Measurements from ENCODE around the gene C19orf25.

The C19orf25 gene

GRCh38 chr19:1457031-1457739 is 21.8 kb downstream of the C19orf25 start:
- TF ChIP-seq, protein P1, sequence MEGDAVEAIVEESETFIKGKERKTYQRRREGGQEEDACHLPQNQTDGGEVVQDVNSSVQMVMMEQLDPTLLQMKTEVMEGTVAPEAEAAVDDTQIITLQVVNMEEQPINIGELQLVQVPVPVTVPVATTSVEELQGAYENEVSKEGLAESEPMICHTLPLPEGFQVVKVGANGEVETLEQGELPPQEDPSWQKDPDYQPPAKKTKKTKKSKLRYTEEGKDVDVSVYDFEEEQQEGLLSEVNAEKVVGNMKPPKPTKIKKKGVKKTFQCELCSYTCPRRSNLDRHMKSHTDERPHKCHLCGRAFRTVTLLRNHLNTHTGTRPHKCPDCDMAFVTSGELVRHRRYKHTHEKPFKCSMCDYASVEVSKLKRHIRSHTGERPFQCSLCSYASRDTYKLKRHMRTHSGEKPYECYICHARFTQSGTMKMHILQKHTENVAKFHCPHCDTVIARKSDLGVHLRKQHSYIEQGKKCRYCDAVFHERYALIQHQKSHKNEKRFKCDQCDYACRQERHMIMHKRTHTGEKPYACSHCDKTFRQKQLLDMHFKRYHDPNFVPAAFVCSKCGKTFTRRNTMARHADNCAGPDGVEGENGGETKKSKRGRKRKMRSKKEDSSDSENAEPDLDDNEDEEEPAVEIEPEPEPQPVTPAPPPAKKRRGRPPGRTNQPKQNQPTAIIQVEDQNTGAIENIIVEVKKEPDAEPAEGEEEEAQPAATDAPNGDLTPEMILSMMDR (IDR thresholded peaks at IDR 0.05; ENCODE audit: control insufficient read depth, extremely low read depth, insufficient read depth) = no peak
- no peak for DNase-seq (ENCODE audit: low read depth)
- no peak overlapping the region for H3K4me3 ChIP-seq (ENCODE audit: low read depth, low read length)

GRCh38 chr19:1456121-1456900 is 22.7 kb downstream of the C19orf25 start:
- TF ChIP-seq, protein P1 (IDR thresholded peaks at IDR 0.05; ENCODE audit: control insufficient read depth, extremely low read depth, insufficient read depth) = no peak
- DNase-seq (ENCODE audit: low read depth) = no peak
- peak overlapping the region; percentile 27 for H3K4me3 ChIP-seq (ENCODE audit: low read depth, low read length)

GRCh38 chr19:1455336-1456120 is 23.5 kb downstream of the C19orf25 start:
- TF ChIP-seq, protein P1 (IDR thresholded peaks at IDR 0.05; ENCODE audit: control insufficient read depth, extremely low read depth, insufficient read depth) = no peak
- DNase-seq (ENCODE audit: low read depth) = peak; percentile 93
- H3K4me3 ChIP-seq (ENCODE audit: low read depth, low read length) = peak overlapping the region; percentile 52

DNA sequence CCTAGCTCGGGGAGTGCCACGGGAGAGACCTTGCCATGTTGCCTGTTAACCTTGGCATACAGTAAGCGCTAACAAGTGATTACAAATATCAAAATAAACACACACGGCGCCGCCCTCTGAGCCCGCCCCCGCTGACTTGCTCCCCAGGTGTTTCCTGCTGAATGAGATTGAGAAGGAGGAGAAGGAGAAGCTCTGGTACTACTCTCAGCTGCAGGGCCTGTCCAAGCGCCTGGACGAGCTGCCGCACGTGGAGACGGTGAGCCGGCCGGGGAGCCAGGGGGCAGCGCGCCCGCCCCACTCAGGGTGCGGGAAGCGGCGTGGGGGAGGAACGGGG is 24.0 kb downstream of the C19orf25 start:
- TF ChIP-seq, protein P1 (IDR thresholded peaks at IDR 0.05; ENCODE audit: control insufficient read depth, extremely low read depth, insufficient read depth) = no peak
- peak overlapping the region; percentile 52 for H3K4me3 ChIP-seq (ENCODE audit: low read depth, low read length)
- DNase-seq (ENCODE audit: low read depth) = peak; percentile 11

- TF ChIP-seq, protein P1 (IDR thresholded peaks at IDR 0.05; ENCODE audit: control insufficient read depth, extremely low read depth, insufficient read depth) = no peak
- no peak overlapping the region for H3K4me3 ChIP-seq (ENCODE audit: low read depth, low read length)
- DNase-seq (ENCODE audit: low read depth) = no peak
These were observed 25.3 kb downstream of the C19orf25 start for GRCh38 chr19:1453525-1454364.

DNA sequence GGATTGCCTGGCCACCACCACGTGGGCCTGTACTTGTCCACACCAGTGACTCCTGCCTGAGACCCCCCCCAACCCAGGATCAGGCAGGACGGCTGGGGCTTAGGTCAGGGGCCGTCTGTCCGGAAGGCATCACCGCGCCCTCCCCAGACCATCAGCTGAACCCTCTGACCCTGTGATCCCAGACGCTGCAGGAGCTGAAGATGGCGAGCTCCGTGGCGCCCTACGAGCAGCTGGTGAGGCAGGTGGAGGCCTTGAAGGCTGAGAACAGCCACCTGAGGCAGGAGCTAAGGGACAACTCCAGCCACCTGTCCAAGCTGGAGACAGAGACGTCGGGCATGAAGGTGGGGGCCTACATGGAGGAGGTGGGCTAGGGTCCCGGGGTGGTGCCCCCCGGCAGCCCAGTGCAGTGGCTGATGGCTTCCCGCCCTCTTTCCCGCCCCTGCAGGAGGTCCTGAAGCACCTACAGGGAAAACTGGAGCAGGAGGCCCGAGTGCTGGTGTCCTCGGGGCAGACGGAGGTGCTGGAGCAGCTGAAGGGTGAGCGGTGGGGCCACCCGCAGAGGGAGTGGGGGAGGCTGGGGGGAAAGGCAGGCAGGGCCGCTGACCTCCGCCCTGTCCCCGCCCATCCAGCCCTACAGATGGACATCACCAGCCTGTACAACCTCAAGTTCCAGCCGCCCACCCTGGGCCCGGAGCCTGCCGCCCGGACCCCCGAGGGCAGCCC is 26.1 kb downstream of the C19orf25 start:
- no peak overlapping the region for H3K4me3 ChIP-seq (ENCODE audit: low read depth, low read length)
- no peak for DNase-seq (ENCODE audit: low read depth)
- TF ChIP-seq, protein P1 (IDR thresholded peaks at IDR 0.05; ENCODE audit: control insufficient read depth, extremely low read depth, insufficient read depth) = no peak

Measured in LNCaP clone FGC (cell line).